H54 (cell line): ENCODE data around the gene HDAC11.
"Not testable (repeated sequence)": the region's sequence is repeated elsewhere in the genome, so short reads cannot be mapped to it uniquely, and the experiment has no call there.

Experiments used
- DNase-seq: peaks from one replicate; pipeline ENCODE4 v3.0.0; 2011; ENCODE audit warnings: low spot score, mixed read lengths; ENCODE audit not compliant: insufficient read length
- FAIRE-seq: peaks from 3 replicates; lab custom pipeline; 2011; peaks lifted over from hg19 to GRCh38; lab: Jason Lieb, UNC
- POLR2A ChIP-seq: IDR thresholded peaks from 2 replicates; pipeline ENCODE4 v1.6.1; 2011; ENCODE audit warnings: low read depth, mild to moderate bottlenecking, low read length

Gene HDAC11

GRCh38 chr3:13513051-13513912 is 33.2 kb downstream of the HDAC11 start:
- no peak for DNase-seq
- FAIRE-seq = no peak
- no peak for TF ChIP-seq POLR2A

GRCh38 chr3:13513913-13514517 is 33.9 kb downstream of the HDAC11 start:
- FAIRE-seq = no peak
- TF ChIP-seq POLR2A = no peak
- DNase-seq = no peak

- no peak for TF ChIP-seq POLR2A
- FAIRE-seq (no peak), DNase-seq (no peak)
Observed at GRCh38 chr3:13514639-13515435, 34.7 kb downstream of the HDAC11 start.

- no peak for TF ChIP-seq POLR2A
- FAIRE-seq (no peak), DNase-seq (no peak)
Observed at GRCh38 chr3:13515786-13516759, 36.0 kb downstream of the HDAC11 start.

- TF ChIP-seq POLR2A = no peak
- DNase-seq (no peak), FAIRE-seq (no peak)
Observed at GRCh38 chr3:13516760-13517135, 36.6 kb downstream of the HDAC11 start.

GRCh38 chr3:13517253-13517977 is 37.3 kb downstream of the HDAC11 start:
- no peak for DNase-seq
- no peak for TF ChIP-seq POLR2A
- FAIRE-seq = no peak

GRCh38 chr3:13518516-13518953 is 38.4 kb downstream of the HDAC11 start:
- DNase-seq (no peak), FAIRE-seq (no peak)
- no peak for TF ChIP-seq POLR2A

- TF ChIP-seq POLR2A = no peak
- no peak for DNase-seq
- FAIRE-seq = no peak
Observed at GRCh38 chr3:13519006-13519791, 39.1 kb downstream of the HDAC11 start.

GRCh38 chr3:13520326-13520880 is 40.3 kb downstream of the HDAC11 start:
- no peak for TF ChIP-seq POLR2A
- no peak for FAIRE-seq
- DNase-seq = no peak

- no peak for FAIRE-seq
- DNase-seq = no peak
- no peak for TF ChIP-seq POLR2A
Observed at GRCh38 chr3:13521309-13521708, 41.2 kb downstream of the HDAC11 start.

- not testable (repeated sequence) for DNase-seq, FAIRE-seq
Observed at GRCh38 chr3:13521749-13522148, 41.6 kb downstream of the HDAC11 start.

- no peak for FAIRE-seq
- no peak for DNase-seq
- TF ChIP-seq POLR2A = no peak
Observed at GRCh38 chr3:13522236-13522635, 42.1 kb downstream of the HDAC11 start.
